ENCODE data around the gene IRX2. TPM values are rescaled to one million over a fixed set of nuclear protein-coding genes. Genes with fewer than 3 reads are reported as not detected.

The IRX2 gene
- total and polyA plus RNA-seq, 2 donors (not counting 1 experiment from before 2014, with no cell fraction given): not detected

DNA sequence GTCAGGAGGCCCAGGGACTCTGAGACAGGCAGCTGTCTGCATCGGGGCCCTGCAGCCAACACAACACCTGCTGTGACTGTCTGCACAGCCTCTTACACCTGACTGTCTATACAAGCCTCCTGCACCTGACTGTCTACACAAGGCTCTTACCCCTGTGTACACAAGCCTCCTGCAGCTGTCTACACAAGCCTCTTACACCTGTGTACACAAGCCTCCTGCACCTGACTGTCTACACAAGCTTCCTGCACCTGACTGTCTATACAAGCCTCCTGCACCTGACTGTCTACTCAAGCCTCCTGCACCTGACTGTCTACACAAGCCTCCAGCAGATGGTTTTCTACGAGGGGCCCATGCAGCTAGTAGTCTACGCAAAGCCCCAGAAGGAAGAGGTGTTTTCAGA is 18.6 kb downstream of the IRX2 start:
- Mint-ChIP-seq H3K4me1 (no peaks in the 10 kb centered on the region), H3K4me3 (no peak overlapping the region), H3K27me3 (peaks cover 24% of the 10 kb centered on the region), H3K9me3 (ENCODE audit: insufficient read depth) (no peaks in the 10 kb centered on the region), H3K27ac (no peak overlapping the region)
- H2AFZ ChIP-seq (ENCODE audit: insufficient read depth, low read depth, low read length, poor library complexity, severe bottlenecking): no peak overlapping the region
- no peaks in the 10 kb centered on the region for H3K79me2 ChIP-seq (ENCODE audit: control insufficient read depth, insufficient read depth, low read length)
- H3K9me3 ChIP-seq (ENCODE audit: control extremely low read depth in 1 of 3, control insufficient read depth in 2 of 3, insufficient read depth in 1 of 3, low read length in 2 of 3): peaks cover 0 to 16% (median 0%) of the 10 kb centered on the region in 3 donors
- no peaks in the 10 kb centered on the region for H4K20me1 ChIP-seq (ENCODE audit: control insufficient read depth, insufficient read depth, low read length, poor library complexity, severe bottlenecking)
- H3K9ac ChIP-seq (ENCODE audit: low read length): no peak overlapping the region
- ChIA-PET CTCF (no interaction called here), POLR2A (no interaction called here)
- no peaks in the 10 kb centered on the region for H3K4me1 ChIP-seq (ENCODE audit: control insufficient read depth in 2 of 2, insufficient read depth in 2 of 2, low read length in 2 of 2)
- no peak overlapping the region for H3K27ac ChIP-seq (ENCODE audit: low read length in 2 of 2)
- peaks cover 0 to 5% (median 2%) of the 10 kb centered on the region in 4 experiments for H3K27me3 ChIP-seq (replicated peaks in 1 of 4; ENCODE audit: control extremely low read depth in 1 of 4, control insufficient read depth in 3 of 4, insufficient read depth in 4 of 4, low read length in 3 of 4)
- TF ChIP-seq, protein P1, sequence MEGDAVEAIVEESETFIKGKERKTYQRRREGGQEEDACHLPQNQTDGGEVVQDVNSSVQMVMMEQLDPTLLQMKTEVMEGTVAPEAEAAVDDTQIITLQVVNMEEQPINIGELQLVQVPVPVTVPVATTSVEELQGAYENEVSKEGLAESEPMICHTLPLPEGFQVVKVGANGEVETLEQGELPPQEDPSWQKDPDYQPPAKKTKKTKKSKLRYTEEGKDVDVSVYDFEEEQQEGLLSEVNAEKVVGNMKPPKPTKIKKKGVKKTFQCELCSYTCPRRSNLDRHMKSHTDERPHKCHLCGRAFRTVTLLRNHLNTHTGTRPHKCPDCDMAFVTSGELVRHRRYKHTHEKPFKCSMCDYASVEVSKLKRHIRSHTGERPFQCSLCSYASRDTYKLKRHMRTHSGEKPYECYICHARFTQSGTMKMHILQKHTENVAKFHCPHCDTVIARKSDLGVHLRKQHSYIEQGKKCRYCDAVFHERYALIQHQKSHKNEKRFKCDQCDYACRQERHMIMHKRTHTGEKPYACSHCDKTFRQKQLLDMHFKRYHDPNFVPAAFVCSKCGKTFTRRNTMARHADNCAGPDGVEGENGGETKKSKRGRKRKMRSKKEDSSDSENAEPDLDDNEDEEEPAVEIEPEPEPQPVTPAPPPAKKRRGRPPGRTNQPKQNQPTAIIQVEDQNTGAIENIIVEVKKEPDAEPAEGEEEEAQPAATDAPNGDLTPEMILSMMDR (IDR thresholded peaks at IDR 0.05): no peak
- TF ChIP-seq EZH2 (IDR thresholded peaks at IDR 0.05; ENCODE audit: borderline replicate concordance, insufficient read depth, low read depth, low read length, poor library complexity, severe bottlenecking): no peak
- DNase-seq: no peak
- H3K4me2 ChIP-seq (replicated peaks; ENCODE audit: low read depth, low read length, poor library complexity, severe bottlenecking): no peak overlapping the region
- no peak overlapping the region for H3K4me3 ChIP-seq (ENCODE audit: control extremely low read depth in 1 of 5, extremely low read depth in 1 of 5, insufficient read depth in 1 of 5, low read depth in 2 of 5, low read length in 4 of 5)
- H3K36me3 ChIP-seq (replicated peaks in 1 of 2; ENCODE audit: control extremely low read depth in 1 of 2, control insufficient read depth in 1 of 2, extremely low read depth in 1 of 2, insufficient read depth in 2 of 2, low read length in 1 of 2): no peaks in the 10 kb centered on the region
- ATAC-seq (ENCODE audit: low read depth): no peak
- intact Hi-C loops (cut with micrococcal nuclease): no loop called here
- WGBS (ENCODE audit: insufficient coverage): 88% methylated on average over 2 of the region's 3 CpGs

- CTCF ChIA-PET: no interaction called here
- Histone ChIP-seq H3K9ac (ENCODE audit: low read length) (no peak overlapping the region), H3K36me3 (replicated peaks in 1 of 2; ENCODE audit: control extremely low read depth in 1 of 2, control insufficient read depth in 1 of 2, extremely low read depth in 1 of 2, insufficient read depth in 2 of 2, low read length in 1 of 2) (no peaks in the 10 kb centered on the region), H4K20me1 (ENCODE audit: control insufficient read depth, insufficient read depth, low read length, poor library complexity, severe bottlenecking) (no peaks in the 10 kb centered on the region), H3K27ac (ENCODE audit: low read length in 2 of 2) (no peak overlapping the region), H3K27me3 (replicated peaks in 1 of 4; ENCODE audit: control extremely low read depth in 1 of 4, control insufficient read depth in 3 of 4, insufficient read depth in 4 of 4, low read length in 3 of 4) (peaks cover 0 to 5% (median 1%) of the 10 kb centered on the region in 4 experiments), H2AFZ (ENCODE audit: insufficient read depth, low read depth, low read length, poor library complexity, severe bottlenecking) (no peak overlapping the region), H3K4me2 (replicated peaks; ENCODE audit: low read depth, low read length, poor library complexity, severe bottlenecking) (no peak overlapping the region), H3K79me2 (ENCODE audit: control insufficient read depth, insufficient read depth, low read length) (no peaks in the 10 kb centered on the region), H3K4me3 (ENCODE audit: control extremely low read depth in 1 of 5, extremely low read depth in 1 of 5, insufficient read depth in 1 of 5, low read depth in 2 of 5, low read length in 4 of 5) (no peak overlapping the region), H3K9me3 (ENCODE audit: control extremely low read depth in 1 of 3, control insufficient read depth in 2 of 3, insufficient read depth in 1 of 3, low read length in 2 of 3) (peaks cover 0 to 15% (median 0%) of the 10 kb centered on the region in 3 donors), H3K4me1 (ENCODE audit: control insufficient read depth in 2 of 2, insufficient read depth in 2 of 2, low read length in 2 of 2) (no peaks in the 10 kb centered on the region)
- no peaks in the 10 kb centered on the region for H3K9me3 Mint-ChIP-seq (ENCODE audit: insufficient read depth)
- TF ChIP-seq, protein P1 (IDR thresholded peaks at IDR 0.05): no peak
- TF ChIP-seq EZH2 (IDR thresholded peaks at IDR 0.05; ENCODE audit: borderline replicate concordance, insufficient read depth, low read depth, low read length, poor library complexity, severe bottlenecking): no peak
- intact Hi-C loops (cut with micrococcal nuclease): no loop called here
- H3K27ac Mint-ChIP-seq: no peak overlapping the region
- no peak for DNase-seq
- H3K27me3 Mint-ChIP-seq: peaks cover 19% of the 10 kb centered on the region
- POLR2A ChIA-PET: no interaction called here
- H3K4me3 Mint-ChIP-seq: no peak overlapping the region
- H3K4me1 Mint-ChIP-seq: no peaks in the 10 kb centered on the region
- no peak for ATAC-seq (ENCODE audit: low read depth)
- WGBS (ENCODE audit: insufficient coverage): 82% methylated on average over 4 of the region's 4 CpGs
Measured at GRCh38 chr5:2732004-2732403, 19.5 kb downstream of the IRX2 start.
